Measurements from ENCODE around the gene PDLIM1.

The PDLIM1 gene

GRCh38 chr10:95287281-95287680 lies 3.5 kb downstream of the PDLIM1 start:
- Histone ChIP-seq H3K4me2 (ENCODE audit: low read length) (peak overlapping the region; percentile 11), H3K4me3 (ENCODE audit: low read depth, low read length) (no peak overlapping the region), H2AFZ (no peak overlapping the region), H3K79me2 (peaks cover 32% of the 10 kb centered on the region), H3K9me3 (ENCODE audit: control insufficient read depth, low read length) (no peaks in the 10 kb centered on the region), H3K27ac (peak overlapping the region; percentile 30), H3K36me3 (ENCODE audit: control insufficient read depth, insufficient read depth, low read length) (no peaks in the 10 kb centered on the region), H3K9ac (no peak overlapping the region), H3K27me3 (ENCODE audit: control insufficient read depth, insufficient read depth, low read length) (no peaks in the 10 kb centered on the region), H3K4me1 (peaks cover 11% of the 10 kb centered on the region)
- TF ChIP-seq CTCF (IDR thresholded peaks at IDR 0.05) = no peak

GRCh38 chr10:95286707-95287106 lies 4.1 kb downstream of the PDLIM1 start:
- Histone ChIP-seq H3K27me3 (ENCODE audit: control insufficient read depth, insufficient read depth, low read length) (no peaks in the 10 kb centered on the region), H3K9me3 (ENCODE audit: control insufficient read depth, low read length) (no peaks in the 10 kb centered on the region), H3K9ac (no peak overlapping the region), H2AFZ (no peak overlapping the region), H3K4me1 (peaks cover 11% of the 10 kb centered on the region), H3K4me2 (ENCODE audit: low read length) (no peak overlapping the region), H3K27ac (peak overlapping the region; percentile 30), H3K79me2 (peaks cover 32% of the 10 kb centered on the region), H3K4me3 (ENCODE audit: low read depth, low read length) (no peak overlapping the region), H3K36me3 (ENCODE audit: control insufficient read depth, insufficient read depth, low read length) (no peaks in the 10 kb centered on the region)
- TF ChIP-seq CTCF (IDR thresholded peaks at IDR 0.05) = no peak

GRCh38 chr10:95285556-95285955 lies 5.2 kb downstream of the PDLIM1 start:
- H3K27ac ChIP-seq = no peak overlapping the region
- peaks cover 34% of the 10 kb centered on the region for H3K79me2 ChIP-seq
- H3K27me3 ChIP-seq (ENCODE audit: control insufficient read depth, insufficient read depth, low read length) = no peaks in the 10 kb centered on the region
- TF ChIP-seq CTCF (IDR thresholded peaks at IDR 0.05) = no peak
- H3K4me3 ChIP-seq (ENCODE audit: low read depth, low read length) = no peak overlapping the region
- no peak overlapping the region for H3K9ac ChIP-seq
- no peaks in the 10 kb centered on the region for H3K36me3 ChIP-seq (ENCODE audit: control insufficient read depth, insufficient read depth, low read length)
- H3K9me3 ChIP-seq (ENCODE audit: control insufficient read depth, low read length) = no peaks in the 10 kb centered on the region
- no peak overlapping the region for H2AFZ ChIP-seq
- no peak overlapping the region for H3K4me2 ChIP-seq (ENCODE audit: low read length)
- H3K4me1 ChIP-seq = peaks cover 11% of the 10 kb centered on the region

GRCh38 chr10:95284807-95285206 lies 6.0 kb downstream of the PDLIM1 start:
- Histone ChIP-seq H3K27me3 (ENCODE audit: control insufficient read depth, insufficient read depth, low read length) (no peaks in the 10 kb centered on the region), H3K4me2 (ENCODE audit: low read length) (no peak overlapping the region), H3K4me1 (peaks cover 9% of the 10 kb centered on the region), H3K4me3 (ENCODE audit: low read depth, low read length) (no peak overlapping the region), H3K36me3 (ENCODE audit: control insufficient read depth, insufficient read depth, low read length) (no peaks in the 10 kb centered on the region), H3K9ac (no peak overlapping the region), H3K79me2 (peaks cover 31% of the 10 kb centered on the region), H3K9me3 (ENCODE audit: control insufficient read depth, low read length) (no peaks in the 10 kb centered on the region), H3K27ac (no peak overlapping the region), H2AFZ (no peak overlapping the region)
- TF ChIP-seq CTCF (IDR thresholded peaks at IDR 0.05) = no peak

GRCh38 chr10:95282107-95282506 lies 8.7 kb downstream of the PDLIM1 start:
- peaks cover 6% of the 10 kb centered on the region for H3K4me1 ChIP-seq
- no peaks in the 10 kb centered on the region for H3K36me3 ChIP-seq (ENCODE audit: control insufficient read depth, insufficient read depth, low read length)
- no peak for TF ChIP-seq CTCF (IDR thresholded peaks at IDR 0.05)
- H3K27ac ChIP-seq = no peak overlapping the region
- no peaks in the 10 kb centered on the region for H3K9me3 ChIP-seq (ENCODE audit: control insufficient read depth, low read length)
- no peak overlapping the region for H3K4me3 ChIP-seq (ENCODE audit: low read depth, low read length)
- H2AFZ ChIP-seq = no peak overlapping the region
- H3K9ac ChIP-seq = no peak overlapping the region
- no peak overlapping the region for H3K4me2 ChIP-seq (ENCODE audit: low read length)
- H3K79me2 ChIP-seq = peaks cover 28% of the 10 kb centered on the region
- H3K27me3 ChIP-seq (ENCODE audit: control insufficient read depth, insufficient read depth, low read length) = no peaks in the 10 kb centered on the region

All from parathyroid adenoma (tissue), 2 donors.